T-helper 2 cell treated with Interferon-gamma antibody and Interleukin-4, amounts not matched to agents 100 ng/mL and 5 ng/mL, for 36 hours (primary cell): ENCODE data around the gene SLC2A14. TPM values are rescaled to one million over a fixed set of nuclear protein-coding genes. Genes with fewer than 3 reads are reported as not detected.
"Not testable (repeated sequence)": the region's sequence is repeated elsewhere in the genome, so short reads cannot be mapped to it uniquely, and the experiment has no call there.

Experiments used
- intact Hi-C: fragments of 100-400 bp; cut with micrococcal nuclease; formaldehyde crosslinking; loops from one replicate; pipeline ENCODE4 v1.15.1; 2023
- total RNA-seq: library from RNA; stranded (reverse); gene quantifications from 2 replicates; pipeline ENCODE4 v1.2.3, GENCODE V29; 2022

Gene SLC2A14
- 0.18 TPM in 1 of 2 replicates, not detected in the other for total RNA-seq

GRCh38 chr12:7872566-7873319 is at the start of gene SLC2A14:
SLC2A14 (minus strand) TSS chr12:7872915; CDS start chr12:7869880, 3,035 bp downstream.
- intact Hi-C loops = no loop called here

- intact Hi-C loops = not testable (repeated sequence)
Observed at GRCh38 chr12:7921181-7921580, 48.5 kb upstream of the SLC2A14 start.

GRCh38 chr12:7918268-7918590 is 45.5 kb upstream of the SLC2A14 start:
- intact Hi-C loops = not testable (repeated sequence)

GRCh38 chr12:7917392-7918267 is 44.9 kb upstream of the SLC2A14 start:
- intact Hi-C loops = no loop called here

- intact Hi-C loops = no loop called here
Observed at GRCh38 chr12:7916936-7917335, 44.2 kb upstream of the SLC2A14 start.

GRCh38 chr12:7915661-7916403 is 43.1 kb upstream of the SLC2A14 start:
- intact Hi-C loops = no loop called here

- intact Hi-C loops = not testable (repeated sequence)
Observed at GRCh38 chr12:7910106-7910505, 37.4 kb upstream of the SLC2A14 start.

GRCh38 chr12:7907009-7907408 is 34.3 kb upstream of the SLC2A14 start:
- intact Hi-C loops = no loop called here

GRCh38 chr12:7906303-7906702 is 33.6 kb upstream of the SLC2A14 start:
- intact Hi-C loops = not testable (repeated sequence)

- intact Hi-C loops = not testable (repeated sequence)
Observed at GRCh38 chr12:7905600-7906125, 32.9 kb upstream of the SLC2A14 start.

GRCh38 chr12:7905071-7905470 is 32.4 kb upstream of the SLC2A14 start:
- intact Hi-C loops = no loop called here

GRCh38 chr12:7902416-7902815 is 29.7 kb upstream of the SLC2A14 start:
- intact Hi-C loops = not testable (repeated sequence)

GRCh38 chr12:7899755-7900154 is 27.0 kb upstream of the SLC2A14 start:
- intact Hi-C loops = no loop called here

GRCh38 chr12:7896726-7897125 is 24.0 kb upstream of the SLC2A14 start:
- intact Hi-C loops = not testable (repeated sequence)

GRCh38 chr12:7892186-7892980 is 19.7 kb upstream of the SLC2A14 start:
- intact Hi-C loops = no loop called here

- intact Hi-C loops = no loop called here
Observed at GRCh38 chr12:7884689-7885088, 12.0 kb upstream of the SLC2A14 start.

GRCh38 chr12:7881736-7882120 is 9.0 kb upstream of the SLC2A14 start:
- intact Hi-C loops = not testable (repeated sequence)

- intact Hi-C loops = not testable (repeated sequence)
Observed at GRCh38 chr12:7880952-7881735, 8.4 kb upstream of the SLC2A14 start.

- intact Hi-C loops = no loop called here
Observed at GRCh38 chr12:7879246-7879645, 6.5 kb upstream of the SLC2A14 start.

GRCh38 chr12:7877420-7877819 is 4.7 kb upstream of the SLC2A14 start:
- intact Hi-C loops = no loop called here
